Left ventricle myocardium inferior (tissue), 1 donor: ENCODE results near the gene NFYA. TPM values are rescaled to one million over a fixed set of nuclear protein-coding genes. Genes with fewer than 3 reads are reported as not detected.

ENCODE experiments used
- DNase-seq: peaks from one replicate; pipeline ENCODE4 v3.0.0-alpha.2; 2020
- H3K27ac ChIP-seq: fragments of 200-600 bp; replicated peaks from 2 replicates; pipeline ENCODE4 v1.8.0; 2021
- H3K27me3 ChIP-seq: fragments of 200-600 bp; 2 replicates; pipeline ENCODE4 v1.8.0; 2021; ENCODE audit warnings: low read depth
- H3K36me3 ChIP-seq: fragments of 200-600 bp; 2 replicates; pipeline ENCODE4 v1.8.0; 2021
- H3K4me1 ChIP-seq: fragments of 200-600 bp; 2 replicates; pipeline ENCODE4 v1.8.0; 2021
- H3K4me3 ChIP-seq: fragments of 200-600 bp; 2 replicates; pipeline ENCODE4 v1.8.0; 2021; ENCODE audit warnings: mild to moderate bottlenecking, moderate library complexity
- H3K9me3 ChIP-seq: fragments of 200-600 bp; replicated peaks from 2 replicates; pipeline ENCODE4 v1.8.0; 2021
- intact Hi-C: fragments of 100-400 bp; cut with micrococcal nuclease; formaldehyde crosslinking; loops from one replicate; pipeline ENCODE4 v1.11.0; 2022
- total RNA-seq: library from RNA; stranded (reverse); fragmentation: NEBNext Ultra II Directional; extraction: Animal tissue kit (Norgen Biotek cat#: 25700); gene quantifications from one replicate; pipeline ENCODE4 v1.2.1, GENCODE V29; 2021
- TF ChIP-seq, protein P1 (sequence below): fragments of 200-600 bp; IDR thresholded peaks from 2 replicates; pipeline ENCODE4 v1.8.0; 2021; ENCODE audit warnings: antibody characterized with exemption, mild to moderate bottlenecking, borderline replicate concordance
- donor health status: DM: no; HTN: yes; CAD: no; lungs with severe emphysema.

Gene NFYA
- total RNA-seq, 1 donor from 2014 or later: 12.5 TPM

DNA sequence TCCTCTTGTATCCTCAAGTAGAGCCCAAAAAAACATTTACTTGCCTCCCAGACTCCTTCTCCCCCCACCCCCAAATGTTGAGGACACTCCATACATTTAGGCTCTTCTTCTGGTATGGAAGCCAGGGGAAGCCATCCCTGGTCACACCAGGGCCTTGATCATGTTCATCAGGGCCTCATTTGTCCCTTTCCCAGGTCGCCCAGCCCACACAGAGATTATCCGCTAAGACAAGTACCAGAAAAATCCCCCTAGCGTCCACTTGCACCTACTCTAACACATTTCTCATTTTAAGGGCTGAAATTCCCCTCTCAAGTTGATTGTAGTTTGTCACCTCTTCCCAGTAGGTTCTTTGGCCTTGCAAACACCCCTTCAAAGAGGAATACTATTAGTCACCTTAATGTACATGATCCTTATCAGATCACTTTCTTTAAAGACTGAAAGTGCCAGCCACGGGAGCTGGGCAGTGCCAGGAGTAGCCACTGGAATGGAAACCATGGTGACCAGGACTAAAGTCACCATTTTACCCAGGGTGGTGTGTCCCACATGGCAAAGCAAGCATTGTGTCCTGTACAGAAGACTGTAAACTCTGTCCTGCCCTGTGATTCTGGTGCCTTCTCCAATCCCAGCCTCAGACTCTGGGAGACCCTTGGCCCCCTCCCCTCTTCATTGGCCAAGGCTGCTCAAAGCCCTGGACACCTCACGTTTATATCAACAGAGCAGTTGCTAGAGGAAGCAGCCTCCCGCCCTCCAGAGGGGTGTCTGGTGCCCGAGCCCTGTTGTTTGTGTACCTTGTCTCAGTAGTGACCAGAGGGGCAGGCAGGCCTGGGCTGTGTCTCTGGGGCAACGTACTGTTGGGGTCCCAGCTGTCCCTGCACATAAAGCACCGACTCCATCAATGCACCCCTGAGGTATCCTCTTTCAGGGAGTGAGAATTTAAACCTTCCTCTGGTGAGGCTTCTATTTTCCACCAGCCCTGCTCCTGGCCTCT lies 24.7 kb upstream of the NFYA start:
- Histone ChIP-seq H3K27me3 (no peaks in the 10 kb centered on the region), H3K36me3 (no peaks in the 10 kb centered on the region), H3K4me1 (peaks cover 46% of the 10 kb centered on the region), H3K27ac (peak overlapping the region; percentile 76), H3K4me3 (no peak overlapping the region), H3K9me3 (no peaks in the 10 kb centered on the region)
- intact Hi-C loops: no loop called here
- no peak for DNase-seq
- TF ChIP-seq, protein P1, sequence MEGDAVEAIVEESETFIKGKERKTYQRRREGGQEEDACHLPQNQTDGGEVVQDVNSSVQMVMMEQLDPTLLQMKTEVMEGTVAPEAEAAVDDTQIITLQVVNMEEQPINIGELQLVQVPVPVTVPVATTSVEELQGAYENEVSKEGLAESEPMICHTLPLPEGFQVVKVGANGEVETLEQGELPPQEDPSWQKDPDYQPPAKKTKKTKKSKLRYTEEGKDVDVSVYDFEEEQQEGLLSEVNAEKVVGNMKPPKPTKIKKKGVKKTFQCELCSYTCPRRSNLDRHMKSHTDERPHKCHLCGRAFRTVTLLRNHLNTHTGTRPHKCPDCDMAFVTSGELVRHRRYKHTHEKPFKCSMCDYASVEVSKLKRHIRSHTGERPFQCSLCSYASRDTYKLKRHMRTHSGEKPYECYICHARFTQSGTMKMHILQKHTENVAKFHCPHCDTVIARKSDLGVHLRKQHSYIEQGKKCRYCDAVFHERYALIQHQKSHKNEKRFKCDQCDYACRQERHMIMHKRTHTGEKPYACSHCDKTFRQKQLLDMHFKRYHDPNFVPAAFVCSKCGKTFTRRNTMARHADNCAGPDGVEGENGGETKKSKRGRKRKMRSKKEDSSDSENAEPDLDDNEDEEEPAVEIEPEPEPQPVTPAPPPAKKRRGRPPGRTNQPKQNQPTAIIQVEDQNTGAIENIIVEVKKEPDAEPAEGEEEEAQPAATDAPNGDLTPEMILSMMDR: no peak

DNA sequence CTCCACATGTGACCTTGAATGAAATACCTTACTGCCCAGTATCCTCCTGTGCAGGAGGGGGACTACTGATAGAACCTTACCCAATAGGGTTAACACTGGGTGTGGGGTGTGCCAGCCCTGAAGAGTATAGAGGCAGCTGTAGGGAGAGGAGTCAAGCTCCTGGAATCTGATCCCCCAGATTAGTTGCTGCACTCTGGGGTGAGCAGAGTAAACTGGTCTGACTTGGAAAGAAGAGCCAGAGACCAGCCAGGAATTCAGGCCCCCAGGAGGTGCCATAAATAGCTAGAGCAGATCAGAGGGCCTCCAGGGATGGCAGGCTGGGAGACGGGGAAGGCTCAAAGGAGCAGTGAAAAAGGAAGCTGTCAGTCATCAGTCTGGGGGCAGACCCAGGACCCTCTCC lies 23.3 kb upstream of the NFYA start:
- intact Hi-C loops: no loop called here
- no peaks in the 10 kb centered on the region for H3K36me3 ChIP-seq
- no peak for DNase-seq
- no peaks in the 10 kb centered on the region for H3K9me3 ChIP-seq
- H3K27ac ChIP-seq: peak overlapping the region; percentile 76
- no peaks in the 10 kb centered on the region for H3K27me3 ChIP-seq
- TF ChIP-seq, protein P1: no peak
- no peak overlapping the region for H3K4me3 ChIP-seq
- peaks cover 55% of the 10 kb centered on the region for H3K4me1 ChIP-seq

DNA sequence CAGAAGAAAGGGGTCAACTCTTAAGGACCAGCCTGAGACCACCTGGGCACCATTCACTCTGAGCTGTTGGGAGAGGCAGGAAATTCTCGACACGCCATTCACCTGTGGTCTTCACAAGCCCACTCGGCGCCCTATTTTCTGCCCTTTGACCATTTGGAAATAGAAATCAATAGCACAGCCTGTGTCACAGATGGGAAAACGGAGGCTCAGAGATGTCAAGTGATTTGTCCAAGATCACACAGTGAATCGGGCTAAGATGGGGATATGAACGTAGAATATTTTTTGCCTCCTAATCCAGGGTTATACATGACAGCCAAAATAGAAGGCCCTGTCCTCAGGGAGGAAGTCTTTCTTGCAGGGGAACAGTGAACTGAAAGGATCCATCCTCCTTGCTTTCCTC lies 22.8 kb upstream of the NFYA start:
- H3K36me3 ChIP-seq: no peaks in the 10 kb centered on the region
- intact Hi-C loops: no loop called here
- H3K4me3 ChIP-seq: no peak overlapping the region
- no peaks in the 10 kb centered on the region for H3K27me3 ChIP-seq
- H3K9me3 ChIP-seq: no peaks in the 10 kb centered on the region
- no peak for DNase-seq
- TF ChIP-seq, protein P1: no peak
- peak overlapping the region; percentile 76 for H3K27ac ChIP-seq
- H3K4me1 ChIP-seq: peaks cover 55% of the 10 kb centered on the region

DNA sequence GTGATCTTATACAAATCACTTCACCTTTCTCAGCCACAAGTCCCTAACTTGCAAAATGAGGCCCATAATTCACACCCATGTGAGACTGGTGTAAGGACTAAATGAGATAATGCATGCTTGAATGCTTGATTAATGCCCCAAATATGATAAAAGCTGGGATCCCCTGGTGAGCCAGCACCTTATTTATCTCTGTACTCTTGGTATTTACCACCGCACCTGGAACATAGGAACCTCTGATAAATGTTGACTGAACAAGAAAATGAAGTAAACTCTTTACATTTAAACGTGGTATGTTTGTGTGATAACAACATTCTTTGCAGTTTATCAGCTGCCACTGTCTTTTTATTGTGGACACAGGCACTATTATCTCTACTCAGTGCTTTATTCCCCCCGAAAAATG lies 22.2 kb upstream of the NFYA start:
- Histone ChIP-seq H3K27me3 (no peaks in the 10 kb centered on the region), H3K36me3 (no peaks in the 10 kb centered on the region), H3K27ac (peak overlapping the region; percentile 76), H3K4me3 (no peak overlapping the region), H3K9me3 (no peaks in the 10 kb centered on the region), H3K4me1 (peaks cover 55% of the 10 kb centered on the region)
- intact Hi-C loops: no loop called here
- no peak for DNase-seq
- TF ChIP-seq, protein P1: no peak

DNA sequence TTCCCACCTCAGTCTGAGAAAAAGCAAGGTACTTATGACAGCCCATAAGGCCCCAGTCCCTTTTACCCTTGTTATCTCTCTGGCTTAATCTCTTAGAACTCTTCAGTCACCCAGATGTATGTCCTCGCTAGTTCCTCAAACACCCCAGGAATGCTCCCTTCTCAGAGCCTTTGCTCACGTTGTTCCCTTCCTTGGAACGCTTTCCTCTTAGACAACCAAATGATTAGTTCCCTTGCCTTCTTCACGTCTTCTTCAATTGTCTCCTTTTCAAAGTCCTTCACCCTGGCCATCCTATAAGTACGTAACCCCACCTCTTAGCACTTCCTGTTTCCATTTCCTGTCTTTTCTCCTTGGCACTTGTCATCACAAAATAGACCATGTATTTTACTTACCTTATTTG lies 20.9 kb upstream of the NFYA start:
- Histone ChIP-seq H3K27me3 (no peaks in the 10 kb centered on the region), H3K36me3 (no peaks in the 10 kb centered on the region), H3K9me3 (no peaks in the 10 kb centered on the region), H3K27ac (peak overlapping the region; percentile 91), H3K4me3 (no peak overlapping the region), H3K4me1 (peaks cover 60% of the 10 kb centered on the region)
- intact Hi-C loops: no loop called here
- TF ChIP-seq, protein P1: no peak
- no peak for DNase-seq
